A549 treated with ZK216348 at 1 μM for 4 hours (cell line): Measurements from ENCODE around the gene RAB31. TPM values are rescaled to one million over a fixed set of nuclear protein-coding genes. Genes with fewer than 3 reads are reported as not detected.

Source experiments
- total RNA-seq: library from RNA; stranded (reverse); fragments of 200-300 nt; extraction: Qiagen RNA extraction; gene quantifications from 5 replicates; pipeline ENCODE4 v1.2.3, GENCODE V29; 2022; ENCODE audit warnings: low read depth

The RAB31 gene, protein sequence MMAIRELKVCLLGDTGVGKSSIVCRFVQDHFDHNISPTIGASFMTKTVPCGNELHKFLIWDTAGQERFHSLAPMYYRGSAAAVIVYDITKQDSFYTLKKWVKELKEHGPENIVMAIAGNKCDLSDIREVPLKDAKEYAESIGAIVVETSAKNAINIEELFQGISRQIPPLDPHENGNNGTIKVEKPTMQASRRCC
- 18.2 to 28.2 TPM (median 25.2 TPM) in 5 replicates for total RNA-seq

DNA sequence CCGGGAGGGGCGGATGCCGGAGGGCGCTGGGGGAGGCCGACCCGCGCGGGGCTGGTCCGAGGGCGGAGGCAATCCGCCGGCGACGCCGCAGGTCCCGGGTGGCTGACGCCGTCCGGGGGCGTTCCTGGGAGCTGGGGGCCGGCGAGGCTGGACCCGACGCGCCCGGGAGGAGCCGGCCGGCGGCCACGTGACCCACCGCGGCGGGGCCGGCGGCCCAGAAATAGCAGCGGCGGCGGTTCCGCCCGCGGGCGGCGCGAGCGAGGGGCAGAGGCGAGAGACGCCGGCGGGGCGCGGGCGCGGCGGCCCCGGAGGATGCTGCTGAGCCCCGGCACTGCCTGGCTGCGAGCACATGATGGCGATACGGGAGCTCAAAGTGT, at the start of gene RAB31:
Gene RAB31 (plus strand): TSS at position 245 of the 377 bp plus-strand sequence. CDS start 105 bp downstream, at position 350.

DNA sequence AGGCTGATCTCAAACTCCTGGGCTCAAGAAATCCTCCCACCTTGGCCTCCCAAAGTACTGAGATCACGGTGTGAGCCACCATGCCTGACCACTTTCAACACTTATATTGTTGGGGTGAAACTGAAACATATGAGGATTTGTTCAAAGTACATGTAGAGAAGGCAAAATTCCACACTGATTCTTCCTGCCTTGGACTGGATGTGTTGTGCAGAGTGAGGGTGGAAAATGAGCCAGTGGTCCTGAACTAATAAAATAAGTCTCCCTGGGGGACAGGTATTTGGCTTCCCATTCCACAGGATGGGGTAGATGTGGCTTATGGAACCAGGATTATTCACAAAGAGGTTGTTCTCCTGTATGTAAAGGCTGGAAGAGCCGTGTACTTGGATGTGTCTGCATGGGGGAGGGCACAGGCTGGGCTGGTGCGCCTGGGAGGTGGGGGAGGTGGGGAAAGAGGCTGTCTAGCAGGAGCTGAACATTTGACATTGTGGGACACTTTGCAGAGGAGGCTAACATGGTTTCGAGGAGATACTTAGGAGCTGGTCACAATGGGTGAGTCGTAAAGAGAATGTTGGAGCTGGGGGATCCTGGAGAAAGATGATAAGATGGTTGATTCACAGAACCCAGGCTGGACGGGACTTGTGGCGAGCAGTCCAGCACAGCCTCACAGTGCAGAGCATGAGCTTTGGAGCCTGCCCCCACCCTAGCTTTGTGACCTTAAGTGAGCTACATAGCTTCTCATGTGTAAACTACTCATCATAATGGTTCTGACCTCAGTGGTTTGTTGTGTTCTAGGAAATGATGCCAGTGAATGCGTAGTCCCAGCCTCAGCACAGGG, 177.3 kb downstream of the RAB31 start, which contains the start of gene TXNDC2:
Gene TXNDC2 (plus strand): TSS at position 804 of the 835 bp plus-strand sequence. CDS start 708 bp downstream, outside the sequence.

Other genes with a start within 250 kb of the RAB31 start
- gene RALBP1, start 232.8 kb upstream of the RAB31 start, total RNA-seq: 26.3 to 35.1 TPM (median 31.3 TPM) in 5 replicates
- 38.3 to 46.4 TPM (median 41.2 TPM) in 5 replicates for gene PPP4R1, start 93.7 kb upstream of the RAB31 start, total RNA-seq
- 0.15 to 0.34 TPM (median 0.17 TPM) in 5 replicates for gene TXNDC2, start 177.7 kb downstream of the RAB31 start, total RNA-seq
- gene VAPA, start 205.7 kb downstream of the RAB31 start, total RNA-seq: 162 to 224 TPM (median 174 TPM) in 5 replicates